Mesendoderm (in vitro differentiated cells): ENCODE data around the gene FARSA.
A peak's percentile ranks its signal among the peaks of the same experiment; 100 is the strongest.
"Not testable (repeated sequence)": the region's sequence is repeated elsewhere in the genome, so short reads cannot be mapped to it uniquely, and the experiment has no call there.

ENCODE experiments used
- DNase-seq: peaks from one replicate; pipeline ENCODE4 v3.0.0; 2013
- H2AK5ac ChIP-seq: 2 replicates; pipeline ENCODE4 v1.6.1; 2013; ENCODE audit warnings: low read length, inconsistent platforms
- H2BK120ac ChIP-seq: 2 replicates; pipeline ENCODE4 v1.6.1; 2013; ENCODE audit warnings: low read depth, mild to moderate bottlenecking, low read length, moderate library complexity, mixed read lengths
- H2BK15ac ChIP-seq: replicated peaks from 2 replicates; pipeline ENCODE4 v1.6.1; 2013; ENCODE audit warnings: low read depth, mild to moderate bottlenecking, moderate library complexity
- H2BK5ac ChIP-seq: 2 replicates; pipeline ENCODE4 v1.6.1; 2013; ENCODE audit warnings: low read length, inconsistent platforms
- H3K18ac ChIP-seq: 2 replicates; pipeline ENCODE4 v1.6.1; 2013; ENCODE audit warnings: mild to moderate bottlenecking, low read length, mixed read lengths
- H3K23ac ChIP-seq: one replicate; pipeline ENCODE4 v1.6.1; 2013; ENCODE audit warnings: low read length
- H3K27ac ChIP-seq: 2 replicates; pipeline ENCODE4 v1.5.1; 2013; ENCODE audit warnings: low read depth, mild to moderate bottlenecking, inconsistent platforms, low read length, moderate library complexity
- H3K27me3 ChIP-seq: 2 replicates; pipeline ENCODE4 v1.6.1; 2013; ENCODE audit warnings: low read length, control low read depth, mild to moderate bottlenecking, inconsistent platforms; ENCODE audit not compliant: insufficient read depth, poor library complexity
- H3K36me3 ChIP-seq: 2 replicates; pipeline ENCODE4 v1.6.1; 2013; ENCODE audit warnings: low read length, inconsistent platforms; ENCODE audit not compliant: control insufficient read depth, insufficient read depth
- H3K4ac ChIP-seq: one replicate; pipeline ENCODE4 v1.6.1; 2013; ENCODE audit warnings: low read depth, mild to moderate bottlenecking, low read length, moderate library complexity
- H3K4me1 ChIP-seq: 2 replicates; pipeline ENCODE4 v1.6.1; 2013; ENCODE audit warnings: low read depth, low read length, inconsistent platforms; ENCODE audit not compliant: control insufficient read depth
- H3K4me2 ChIP-seq: 2 replicates; pipeline ENCODE4 v1.6.1; 2013; ENCODE audit warnings: low read length
- H3K4me3 ChIP-seq: 2 replicates; pipeline ENCODE4 v1.5.1; 2013; ENCODE audit warnings: mild to moderate bottlenecking, low read length
- H3K56ac ChIP-seq: one replicate; pipeline ENCODE4 v1.6.1; 2013; ENCODE audit warnings: low read length
- H3K79me1 ChIP-seq: 2 replicates; pipeline ENCODE4 v1.6.1; 2013; ENCODE audit warnings: low read length, inconsistent platforms
- H3K79me2 ChIP-seq: 2 replicates; pipeline ENCODE4 v1.6.1; 2013; ENCODE audit warnings: mild to moderate bottlenecking, low read length; ENCODE audit not compliant: control insufficient read depth, insufficient read depth
- H3K9ac ChIP-seq: 2 replicates; pipeline ENCODE4 v1.6.1; 2013; ENCODE audit warnings: low read length, inconsistent platforms
- H4K5ac ChIP-seq: one replicate; pipeline ENCODE4 v1.6.1; 2013; ENCODE audit warnings: low read length
- H4K8ac ChIP-seq: one replicate; pipeline ENCODE4 v1.6.1; 2013; ENCODE audit warnings: low read depth, mild to moderate bottlenecking, control low read depth, low read length, moderate library complexity
- WGBS: extraction: QIAGEN DNeasy Blood & Tissue Kit; methylation state at CpG from one replicate; pipeline ENCODE4 v1.1.7; 2013; ENCODE audit warnings: low lambda C conversion rate, missing lambda C conversion rate; ENCODE audit not compliant: insufficient coverage; ENCODE audit errors: extremely low coverage; 5-methylcytosine and 5-hydroxymethylcytosine counted together

FARSA gene

GRCh38 chr19:12967907-12968306 lies 34.4 kb upstream of the FARSA start:
- no peak for DNase-seq

DNA sequence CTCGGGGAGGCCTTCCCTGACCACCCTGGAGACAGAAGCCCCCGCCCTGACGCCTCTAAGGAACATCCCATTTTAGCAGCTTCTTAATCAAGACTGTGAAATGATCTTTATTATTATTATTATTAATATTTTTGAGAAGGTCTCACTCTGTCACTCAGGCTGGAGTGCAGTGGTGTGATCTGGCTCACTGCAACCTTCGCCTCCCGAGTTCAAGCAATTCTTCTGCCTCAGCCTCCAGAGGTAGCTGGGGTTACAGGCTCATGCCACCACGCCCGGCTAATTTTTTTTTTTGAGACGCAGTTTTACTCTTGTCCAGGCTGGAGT lies 32.3 kb upstream of the FARSA start:
- Histone ChIP-seq H3K18ac (no peak overlapping the region), H3K27me3 (no peaks in the 10 kb centered on the region), H3K4me1 (no peaks in the 10 kb centered on the region), H3K56ac (peak overlapping the region; percentile 17), H2BK5ac (no peak overlapping the region), H3K4ac (no peak overlapping the region), H3K9ac (no peak overlapping the region), H3K23ac (no peak overlapping the region), H4K8ac (no peak overlapping the region), H3K36me3 (no peaks in the 10 kb centered on the region), H2AK5ac (no peak overlapping the region), H3K4me2 (no peak overlapping the region), H2BK120ac (no peak overlapping the region), H3K27ac (no peak overlapping the region), H3K4me3 (no peak overlapping the region), H3K79me1 (no peaks in the 10 kb centered on the region), H2BK15ac (no peak overlapping the region), H3K79me2 (no peaks in the 10 kb centered on the region), H4K5ac (no peak overlapping the region)
- no CpG with 5 or more reads among the region's 8 CpGs for WGBS
- no peak for DNase-seq

More at GRCh38 chr19:12967907-12968306, 34.4 kb upstream of the FARSA start:
- H3K4ac ChIP-seq: no peak overlapping the region
- H3K4me1 ChIP-seq: no peaks in the 10 kb centered on the region
- H3K4me2 ChIP-seq: no peak overlapping the region
- no peak overlapping the region for H2BK5ac ChIP-seq
- H2AK5ac ChIP-seq: no peak overlapping the region
- no peak overlapping the region for H3K23ac ChIP-seq
- no peak overlapping the region for H2BK15ac ChIP-seq
- H3K56ac ChIP-seq: no peak overlapping the region
- no peak overlapping the region for H3K18ac ChIP-seq
- WGBS: no CpG with 5 or more reads among the region's 5 CpGs
- H3K36me3 ChIP-seq: no peaks in the 10 kb centered on the region
- H4K8ac ChIP-seq: no peak overlapping the region
- no peaks in the 10 kb centered on the region for H3K79me2 ChIP-seq
- no peaks in the 10 kb centered on the region for H3K27me3 ChIP-seq
- H3K4me3 ChIP-seq: no peak overlapping the region
- no peak overlapping the region for H3K27ac ChIP-seq
- H2BK120ac ChIP-seq: no peak overlapping the region
- no peak overlapping the region for H3K9ac ChIP-seq
- H3K79me1 ChIP-seq: no peaks in the 10 kb centered on the region
- H4K5ac ChIP-seq: no peak overlapping the region

DNA sequence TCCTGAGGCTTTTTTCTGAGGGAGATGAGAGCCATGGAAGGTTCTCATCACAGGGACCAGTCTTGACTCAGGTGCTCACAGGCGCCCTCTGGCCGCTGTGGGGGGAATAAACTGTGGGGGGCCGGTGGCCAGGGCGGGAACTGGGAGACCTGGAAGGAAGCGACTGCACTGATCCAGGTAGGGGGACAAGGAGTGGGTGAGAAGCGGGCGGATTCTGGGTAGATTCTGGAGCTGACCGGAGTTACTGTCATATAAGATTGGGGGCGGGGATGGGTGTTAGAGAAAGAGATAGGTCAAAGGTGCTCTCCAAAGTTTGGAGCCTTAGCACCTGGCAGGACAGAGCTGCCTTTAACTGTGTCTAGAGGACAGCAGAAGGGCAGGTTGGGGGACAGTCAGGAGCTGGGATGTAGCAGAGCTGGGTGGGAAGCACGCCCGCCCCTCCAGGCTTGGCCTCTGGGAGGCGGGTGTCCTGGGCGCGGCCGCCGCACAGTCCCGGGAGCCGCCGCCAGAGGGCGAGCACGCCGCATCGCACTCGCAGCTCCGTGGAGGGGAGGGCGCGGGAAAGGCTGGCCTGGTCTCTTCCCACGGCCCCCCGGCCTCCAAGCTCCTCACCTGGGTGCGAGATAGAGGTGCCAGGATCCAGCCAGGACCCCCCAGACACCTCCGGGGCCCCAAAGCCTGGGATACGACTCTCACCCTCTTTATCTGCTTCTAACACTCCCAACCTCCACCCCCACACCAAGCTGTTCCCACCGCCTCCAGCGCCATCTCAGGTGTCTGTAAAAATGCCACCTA lies 31.7 kb upstream of the FARSA start:
- no CpG with 5 or more reads among the region's 34 CpGs for WGBS
- H4K8ac ChIP-seq: no peak overlapping the region
- peak overlapping the region; percentile 93 for H3K56ac ChIP-seq
- no peaks in the 10 kb centered on the region for H3K4me1 ChIP-seq
- no peak overlapping the region for H4K5ac ChIP-seq
- no peaks in the 10 kb centered on the region for H3K27me3 ChIP-seq
- peak overlapping the region; percentile 46 for H2BK5ac ChIP-seq
- no peak overlapping the region for H2AK5ac ChIP-seq
- no peaks in the 10 kb centered on the region for H3K79me1 ChIP-seq
- H3K9ac ChIP-seq: peak overlapping the region; percentile 70
- peak overlapping the region; percentile 89 for H3K4me2 ChIP-seq
- H3K79me2 ChIP-seq: no peaks in the 10 kb centered on the region
- H3K23ac ChIP-seq: no peak overlapping the region
- H3K36me3 ChIP-seq: no peaks in the 10 kb centered on the region
- DNase-seq: peak; percentile 88
- H2BK120ac ChIP-seq: no peak overlapping the region
- H3K4ac ChIP-seq: no peak overlapping the region
- H3K4me3 ChIP-seq: no peak overlapping the region
- H3K27ac ChIP-seq: no peak overlapping the region
- no peak overlapping the region for H2BK15ac ChIP-seq
- H3K18ac ChIP-seq: peak overlapping the region; percentile 44

DNA sequence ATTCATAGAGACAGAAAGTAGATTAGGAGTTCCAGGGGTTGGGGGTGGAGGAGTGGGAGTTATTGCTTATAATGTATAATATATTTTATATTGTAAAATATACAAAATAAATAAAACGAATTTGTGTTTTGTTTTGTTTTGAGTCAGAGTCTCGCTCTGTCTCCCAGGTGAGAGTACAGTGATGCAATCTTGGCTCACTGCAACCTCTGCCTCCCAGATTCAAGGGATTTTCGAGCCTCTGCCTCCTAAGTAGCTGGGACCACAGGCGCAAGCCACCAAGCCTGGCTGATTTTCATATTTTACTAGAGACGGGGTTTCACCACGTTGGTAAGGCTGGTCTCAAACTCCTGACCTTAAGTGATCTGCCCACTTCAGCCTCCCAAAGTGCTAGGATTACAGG lies 26.0 kb upstream of the FARSA start:
- no peak for DNase-seq
- Histone ChIP-seq H3K56ac (no peak overlapping the region), H3K4ac (no peak overlapping the region), H4K5ac (no peak overlapping the region), H2BK5ac (no peak overlapping the region), H4K8ac (no peak overlapping the region), H3K79me2 (peaks cover 20% of the 10 kb centered on the region), H3K9ac (no peak overlapping the region), H3K4me3 (no peak overlapping the region), H3K27me3 (no peaks in the 10 kb centered on the region), H2AK5ac (no peak overlapping the region), H3K36me3 (peaks cover 4% of the 10 kb centered on the region), H2BK120ac (no peak overlapping the region), H2BK15ac (no peak overlapping the region), H3K18ac (no peak overlapping the region), H3K79me1 (peaks cover 9% of the 10 kb centered on the region), H3K4me2 (no peak overlapping the region), H3K4me1 (no peaks in the 10 kb centered on the region), H3K27ac (no peak overlapping the region), H3K23ac (no peak overlapping the region)
- no CpG with 5 or more reads among the region's 6 CpGs for whole genome bisulfite sequencing

GRCh38 chr19:12957389-12957952 lies 24.0 kb upstream of the FARSA start:
- not testable (repeated sequence) for H3K23ac ChIP-seq, H3K36me3 ChIP-seq, H2BK120ac ChIP-seq, H2BK5ac ChIP-seq, H4K8ac ChIP-seq, H2AK5ac ChIP-seq, H3K18ac ChIP-seq, H3K4me3 ChIP-seq, H3K4me2 ChIP-seq, H3K4me1 ChIP-seq, H3K27ac ChIP-seq, H3K4ac ChIP-seq, H3K9ac ChIP-seq, H3K79me1 ChIP-seq, H4K5ac ChIP-seq, H2BK15ac ChIP-seq, H3K56ac ChIP-seq, H3K27me3 ChIP-seq, DNase-seq
- H3K79me2 ChIP-seq: peaks cover 25% of the 10 kb centered on the region
- no CpG with 5 or more reads among the region's 31 CpGs for WGBS
